GM21529 (cell line): ENCODE measurements around the gene LRRC4B.
"Not testable (repeated sequence)": the region's sequence is repeated elsewhere in the genome, so short reads cannot be mapped to it uniquely, and the experiment has no call there.

Source experiments
- ATAC-seq: cut with Tn5 transposase; IDR thresholded peaks from one replicate; pipeline ENCODE4 v1.9.1; 2021; ENCODE audit not compliant: unreplicated experiment

The LRRC4B gene

DNA sequence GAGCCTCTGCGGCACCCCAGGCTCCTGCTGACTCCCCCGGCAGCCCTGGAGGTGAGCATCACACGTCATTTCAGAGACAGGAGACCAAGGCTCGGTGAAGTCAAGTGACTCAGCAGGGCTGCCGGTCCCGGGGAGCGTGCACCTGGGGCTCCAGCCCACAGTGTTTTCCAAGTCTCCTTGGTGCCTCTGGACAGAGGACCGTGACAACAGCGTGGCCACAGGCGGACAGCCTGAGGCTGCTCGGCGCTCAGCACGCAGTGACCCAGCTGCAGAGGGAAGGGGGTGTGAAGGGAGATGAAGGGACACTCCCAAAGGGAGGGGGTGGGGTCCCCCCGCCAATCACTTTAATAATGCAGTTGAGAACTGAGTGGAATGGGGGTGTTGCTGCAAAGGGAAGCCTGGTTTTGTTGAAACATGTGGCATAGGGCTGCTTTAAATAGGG, 37.0 kb downstream of the LRRC4B start:
- ATAC-seq = no peak

GRCh38 chr19:50528052-50528451, 40.2 kb downstream of the LRRC4B start:
- not testable (repeated sequence) for ATAC-seq

GRCh38 chr19:50522881-50523280, 45.4 kb downstream of the LRRC4B start:
- ATAC-seq = no peak

- no peak for ATAC-seq
Observed at GRCh38 chr19:50520822-50521465, 47.3 kb downstream of the LRRC4B start.

GRCh38 chr19:50519006-50519575, 49.1 kb downstream of the LRRC4B start:
- no peak for ATAC-seq

- no peak for ATAC-seq
Observed at GRCh38 chr19:50518091-50519005, 49.9 kb downstream of the LRRC4B start.

GRCh38 chr19:50517704-50518075, 50.5 kb downstream of the LRRC4B start:
- ATAC-seq = no peak

GRCh38 chr19:50516964-50517703, 51.1 kb downstream of the LRRC4B start:
- ATAC-seq = no peak

DNA sequence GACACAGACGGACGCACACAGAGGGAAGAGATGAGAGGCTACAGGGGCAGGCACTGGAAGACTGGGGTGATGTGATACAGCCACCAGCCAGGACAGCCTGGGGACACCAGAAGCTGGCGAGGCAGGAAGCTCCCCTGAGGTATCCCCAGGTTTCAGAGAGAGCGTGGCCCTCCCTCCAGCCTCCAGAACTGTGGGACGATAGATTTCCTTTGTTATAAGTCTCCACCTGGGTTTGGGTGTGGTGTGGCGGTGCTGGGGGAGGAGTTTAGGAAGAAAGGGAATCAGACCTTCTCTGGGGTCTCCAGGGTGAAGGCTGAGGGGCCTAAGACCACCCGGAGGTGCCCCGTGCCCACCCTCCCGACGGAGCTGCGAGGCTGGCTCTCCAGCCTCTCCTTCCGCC, 51.8 kb downstream of the LRRC4B start:
- ATAC-seq = no peak

GRCh38 chr19:50515168-50515561, 53.1 kb downstream of the LRRC4B start:
- no peak for ATAC-seq

DNA sequence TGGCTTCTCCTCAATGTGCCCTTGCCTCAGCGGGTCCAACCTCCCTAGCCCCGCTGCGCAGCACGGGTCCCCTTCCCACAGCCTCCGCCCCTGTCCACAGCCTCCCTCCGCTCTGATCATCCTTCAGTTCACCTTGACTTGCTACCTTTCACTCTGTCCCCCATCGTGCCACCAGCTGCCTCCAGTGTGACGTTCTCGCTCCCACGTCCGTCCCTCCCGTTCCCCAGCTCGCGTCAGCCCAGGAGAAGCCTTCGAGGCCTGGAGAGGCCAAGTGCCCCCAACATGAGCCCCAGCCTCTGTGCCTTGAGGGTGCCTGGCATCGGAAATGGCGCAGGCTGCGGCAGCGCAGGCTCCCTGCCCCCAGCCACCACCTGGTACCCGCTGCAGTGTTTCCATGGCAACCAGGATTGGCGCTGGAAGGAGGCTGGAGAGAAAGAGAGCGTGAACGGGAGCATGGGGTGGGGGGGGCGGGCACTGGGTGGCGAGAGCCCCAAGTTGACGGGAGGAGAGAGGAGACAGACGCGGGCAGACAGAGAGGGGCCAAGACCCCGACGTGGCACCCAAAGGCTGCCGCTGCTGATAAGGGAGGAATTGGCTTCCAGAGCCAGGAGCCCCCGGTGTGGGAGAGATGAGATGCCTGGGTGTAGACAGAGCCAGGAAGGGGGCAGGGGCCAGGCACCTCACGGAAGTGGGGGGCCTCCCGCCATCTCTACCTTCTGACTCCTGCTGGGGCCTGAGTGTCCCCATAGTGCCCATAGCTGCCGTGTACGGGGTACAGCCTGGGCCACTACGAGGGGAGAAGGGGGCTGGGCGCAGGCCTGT, 53.7 kb downstream of the LRRC4B start:
- ATAC-seq = no peak

- no peak for ATAC-seq
Observed at GRCh38 chr19:50513746-50514345, 54.4 kb downstream of the LRRC4B start, which contains the start of gene ASPDH. Gene ASPDH (minus strand): TSS chr19:50513913. CDS start chr19:50513823, 90 bp downstream.

GRCh38 chr19:50512999-50513745, 55.1 kb downstream of the LRRC4B start:
- ATAC-seq = no peak

GRCh38 chr19:50512112-50512998, 55.9 kb downstream of the LRRC4B start:
- no peak for ATAC-seq

DNA sequence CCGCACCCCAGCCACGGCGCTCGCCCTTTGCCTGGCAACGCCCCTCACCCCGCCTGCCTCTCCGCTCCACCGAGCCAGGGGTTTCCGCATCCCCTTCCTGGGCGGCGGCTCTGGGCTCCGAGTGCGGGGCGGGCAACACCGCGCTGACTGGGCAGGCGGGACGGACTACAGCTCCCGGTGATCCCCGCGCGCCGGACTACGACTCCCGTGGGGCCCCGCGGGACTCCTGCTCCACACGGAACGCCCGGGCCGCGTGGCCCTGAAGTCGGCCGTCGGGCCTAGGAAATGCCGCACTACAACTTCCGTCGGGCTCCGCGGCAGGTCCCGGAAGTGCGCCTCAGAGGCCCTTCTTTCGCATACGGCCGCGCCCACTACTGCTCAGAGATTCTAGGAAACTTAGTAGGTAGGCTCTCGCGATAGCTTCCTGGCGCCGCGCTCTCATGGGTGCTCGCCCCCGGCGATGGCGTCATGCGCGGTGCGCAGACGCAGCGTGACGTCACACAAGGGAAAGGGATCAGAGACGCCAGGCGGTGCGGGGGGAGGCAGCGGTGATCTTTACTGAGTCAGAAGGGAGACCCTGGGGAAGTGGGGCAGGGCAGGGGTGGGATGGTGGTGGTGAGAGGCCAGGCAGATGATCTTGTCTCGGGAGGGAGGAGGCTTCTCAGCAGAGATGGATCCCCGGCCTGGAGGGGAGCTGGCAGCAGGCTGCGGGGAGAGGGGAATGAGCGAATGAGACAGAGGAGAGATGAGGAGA, 57.0 kb downstream of the LRRC4B start, which contains the start of gene JOSD2:
TSS of gene JOSD2 (minus strand) at position 123 of the 754 bp plus-strand sequence. CDS start 760 bp downstream, outside the sequence.
- peak; percentile 83 for ATAC-seq

DNA sequence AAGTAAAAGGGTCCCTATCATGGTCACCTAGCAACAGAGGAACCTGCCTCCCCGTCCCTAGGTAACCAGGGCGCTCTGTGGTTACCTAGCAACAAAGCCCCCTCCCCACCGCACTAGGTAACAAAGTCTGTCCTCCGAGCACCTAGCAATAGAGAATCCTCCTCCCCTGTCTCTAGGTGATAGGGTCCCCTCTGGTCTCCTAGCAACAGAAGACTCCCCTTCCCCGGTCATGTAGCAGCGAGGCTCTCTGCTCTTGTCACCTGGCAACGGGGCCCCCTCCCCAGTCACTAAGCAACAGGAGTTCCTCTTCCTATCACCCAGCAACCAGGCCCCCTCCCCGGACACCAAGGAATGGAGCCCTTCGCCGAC, 57.6 kb downstream of the LRRC4B start:
- no peak for ATAC-seq

DNA sequence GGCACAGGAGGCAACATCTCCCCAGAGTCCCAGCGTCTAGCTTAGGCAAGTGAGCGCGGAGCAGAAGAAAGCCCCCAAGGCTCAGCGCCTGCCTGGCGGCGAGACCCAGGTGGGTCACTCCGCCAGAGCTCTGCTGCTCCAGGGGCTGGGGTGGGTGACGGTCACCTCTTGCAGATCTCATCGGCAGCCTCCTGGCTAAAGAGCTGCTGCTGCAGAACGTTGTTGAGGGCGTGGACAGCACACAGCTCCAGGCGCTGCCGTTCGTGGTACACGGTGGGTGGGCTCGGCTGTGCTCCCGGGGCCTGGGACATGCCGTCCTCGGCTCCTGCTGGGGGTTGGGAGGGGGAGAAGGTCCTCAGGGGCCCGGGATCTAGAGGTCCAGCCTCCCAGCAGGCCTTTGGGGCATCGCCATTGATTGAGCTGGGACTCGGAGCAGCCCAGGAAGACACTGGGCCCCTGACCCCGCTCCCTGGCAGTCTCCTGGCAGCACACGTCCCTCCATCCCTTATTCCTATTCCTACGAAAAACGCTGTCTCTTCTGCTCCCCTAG, 58.0 kb downstream of the LRRC4B start:
- ATAC-seq = no peak
